Type B pancreatic cell (in vitro differentiated cells): ENCODE results near the gene ZC3H11A. TPM values are rescaled to one million over a fixed set of nuclear protein-coding genes. Genes with fewer than 3 reads are reported as not detected.

Source experiments
- DNase-seq: peaks from one replicate; pipeline ENCODE4 v3.0.0; 2021; ENCODE audit warnings: mixed read lengths; ENCODE audit not compliant: unreplicated experiment; ENCODE audit errors: extremely low spot score
- H3K27ac Mint-ChIP-seq: 2 replicates; pipeline ENCODE4 v1.8.0; 2021; ENCODE audit warnings: mild to moderate bottlenecking, mixed read lengths
- H3K27me3 Mint-ChIP-seq: 2 replicates; pipeline ENCODE4 v1.8.0; 2021; ENCODE audit warnings: mixed read lengths
- H3K36me3 Mint-ChIP-seq: 2 replicates; pipeline ENCODE4 v1.8.0; 2021; ENCODE audit warnings: mixed read lengths
- H3K4me1 Mint-ChIP-seq: one replicate; pipeline ENCODE4 v1.8.0; 2021; ENCODE audit warnings: mixed read lengths; ENCODE audit not compliant: unreplicated experiment
- H3K4me3 Mint-ChIP-seq: 2 replicates; pipeline ENCODE4 v1.8.0; 2021; ENCODE audit warnings: mild to moderate bottlenecking, mixed read lengths
- H3K9me3 Mint-ChIP-seq: 2 replicates; pipeline ENCODE4 v1.8.0; 2021; ENCODE audit warnings: mixed read lengths
- CTCF ChIP-seq: fragments of 200-600 bp; sonication (generic); conservative IDR thresholded peaks from 2 replicates; pipeline ENCODE4 v1.5.0; 2021; ENCODE audit warnings: antibody characterized with exemption, mild to moderate bottlenecking
- total RNA-seq: library from RNA; stranded (reverse); gene quantifications from 2 replicates; pipeline ENCODE4 v1.2.1, GENCODE V29; 2021; ENCODE audit warnings: low replicate concordance

Gene ZC3H11A
- total RNA-seq, 1 donor from 2014 or later = 95.5 TPM

- peaks cover 8% of the 10 kb centered on the region for H3K27me3 Mint-ChIP-seq
- H3K27ac Mint-ChIP-seq = no peak within 1 kb of the TSS
- peaks cover 14% of the 10 kb centered on the region for H3K4me1 Mint-ChIP-seq
- no peaks in the 10 kb centered on the region for H3K36me3 Mint-ChIP-seq
- H3K9me3 Mint-ChIP-seq = no peaks in the 10 kb centered on the region
- no peak for DNase-seq
- TF ChIP-seq CTCF = no peak
- H3K4me3 Mint-ChIP-seq = no peak within 1 kb of the TSS
Measured at GRCh38 chr1:203765029-203765837, 30.2 kb upstream of the ZC3H11A start, which contains the start of gene LAX1. Gene LAX1, plus strand, starts transcription at chr1:203765183. Its CDS starts 383 bp downstream, at chr1:203765566.

GRCh38 chr1:203768256-203768655 lies 27.2 kb upstream of the ZC3H11A start:
- Mint-ChIP-seq H3K27me3 (peaks cover 11% of the 10 kb centered on the region), H3K4me3 (peak overlapping the region; percentile 40), H3K4me1 (peaks cover 14% of the 10 kb centered on the region), H3K36me3 (no peaks in the 10 kb centered on the region), H3K27ac (peak overlapping the region; percentile 71), H3K9me3 (no peaks in the 10 kb centered on the region)
- TF ChIP-seq CTCF = no peak
- no peak for DNase-seq

- no peak for TF ChIP-seq CTCF
- Mint-ChIP-seq H3K4me3 (peak overlapping the region; percentile 77), H3K36me3 (no peaks in the 10 kb centered on the region), H3K27ac (peak overlapping the region; percentile 89), H3K9me3 (no peaks in the 10 kb centered on the region), H3K4me1 (peaks cover 14% of the 10 kb centered on the region), H3K27me3 (peaks cover 7% of the 10 kb centered on the region)
- DNase-seq = no peak
Measured at GRCh38 chr1:203769505-203770343, 25.7 kb upstream of the ZC3H11A start.

- no peak overlapping the region for H3K27ac Mint-ChIP-seq
- H3K27me3 Mint-ChIP-seq = peaks cover 6% of the 10 kb centered on the region
- H3K9me3 Mint-ChIP-seq = no peaks in the 10 kb centered on the region
- no peaks in the 10 kb centered on the region for H3K36me3 Mint-ChIP-seq
- no peak for DNase-seq
- no peak for TF ChIP-seq CTCF
- H3K4me3 Mint-ChIP-seq = no peak overlapping the region
- peaks cover 14% of the 10 kb centered on the region for H3K4me1 Mint-ChIP-seq
Measured at GRCh38 chr1:203771901-203772301, 23.5 kb upstream of the ZC3H11A start.

- H3K9me3 Mint-ChIP-seq = no peaks in the 10 kb centered on the region
- no peak overlapping the region for H3K4me3 Mint-ChIP-seq
- H3K36me3 Mint-ChIP-seq = no peaks in the 10 kb centered on the region
Measured at GRCh38 chr1:203772836-203773235, 22.6 kb upstream of the ZC3H11A start.

More at GRCh38 chr1:203772836-203773235, 22.6 kb upstream of the ZC3H11A start:
- Mint-ChIP-seq H3K27ac (no peak overlapping the region), H3K27me3 (peaks cover 6% of the 10 kb centered on the region), H3K4me1 (peaks cover 14% of the 10 kb centered on the region)
- no peak for DNase-seq
- no peak for TF ChIP-seq CTCF
